SU-DHL-6 (cell line): ENCODE measurements around the gene OGFOD2.

Source experiments
- EZH2phosphoT487 ChIP-seq: fragments of 200-600 bp; sonication (generic), shearing (Covaris generic); conservative IDR thresholded peaks from 2 replicates; pipeline ENCODE4 v1.6.1; 2018; ENCODE audit warnings: mild to moderate bottlenecking, antibody characterized with exemption, low read length, moderate library complexity, mixed read lengths
- TF ChIP-seq, protein P1 (sequence below): fragments of 200-600 bp; sonication (generic); IDR thresholded peaks from one replicate; pipeline ENCODE4 v1.5.1; 2017; ENCODE audit warnings: antibody characterized with exemption, mild to moderate bottlenecking, low read length, moderate library complexity; ENCODE audit not compliant: insufficient read depth, poor library complexity, severe bottlenecking

DNA sequence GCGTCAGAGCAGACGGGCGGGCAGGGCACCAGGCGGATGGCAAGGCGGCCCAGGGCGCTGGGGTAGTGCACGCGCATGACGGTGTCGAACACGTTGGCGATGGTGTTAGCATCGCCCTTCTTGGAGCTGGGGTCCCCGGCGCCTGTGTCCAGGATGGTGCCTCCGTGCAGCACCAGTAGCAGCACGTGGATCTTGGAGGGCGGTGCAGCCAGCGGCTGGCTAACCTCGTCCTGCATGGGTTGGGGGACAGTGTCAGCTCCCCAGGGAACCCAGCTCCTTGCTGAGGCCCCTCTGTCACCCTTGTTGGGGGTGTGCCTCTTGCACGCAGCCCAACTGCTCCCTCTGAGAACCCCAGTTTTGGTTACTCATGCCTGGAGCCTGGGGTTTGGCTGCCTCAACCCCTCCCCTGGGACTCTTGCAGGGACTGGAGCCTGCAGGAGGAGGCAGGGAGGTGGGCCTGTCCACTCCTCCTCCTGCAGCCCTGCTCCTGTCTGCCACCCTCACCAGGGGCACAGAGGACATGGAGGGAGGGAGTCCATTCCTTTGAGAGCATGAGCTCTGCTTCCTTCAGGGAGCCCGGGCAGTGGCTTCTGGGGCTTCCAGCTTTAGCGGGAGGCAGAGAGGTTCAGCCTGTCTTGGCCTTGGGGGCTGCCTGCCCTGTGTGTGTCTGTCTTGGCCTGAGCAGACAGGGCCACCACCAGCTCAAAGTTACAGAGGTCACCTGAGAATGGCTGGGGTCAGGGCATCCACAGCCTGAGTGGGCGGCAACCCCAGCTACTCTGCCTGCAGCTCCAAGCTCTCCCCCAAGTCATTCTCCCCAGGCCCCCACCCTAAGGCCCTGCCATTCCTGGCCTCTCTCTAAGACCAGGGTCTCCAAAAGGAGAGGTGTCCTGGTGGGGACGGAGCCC lies 22.6 kb downstream of the OGFOD2 start:
- TF ChIP-seq, protein P1, sequence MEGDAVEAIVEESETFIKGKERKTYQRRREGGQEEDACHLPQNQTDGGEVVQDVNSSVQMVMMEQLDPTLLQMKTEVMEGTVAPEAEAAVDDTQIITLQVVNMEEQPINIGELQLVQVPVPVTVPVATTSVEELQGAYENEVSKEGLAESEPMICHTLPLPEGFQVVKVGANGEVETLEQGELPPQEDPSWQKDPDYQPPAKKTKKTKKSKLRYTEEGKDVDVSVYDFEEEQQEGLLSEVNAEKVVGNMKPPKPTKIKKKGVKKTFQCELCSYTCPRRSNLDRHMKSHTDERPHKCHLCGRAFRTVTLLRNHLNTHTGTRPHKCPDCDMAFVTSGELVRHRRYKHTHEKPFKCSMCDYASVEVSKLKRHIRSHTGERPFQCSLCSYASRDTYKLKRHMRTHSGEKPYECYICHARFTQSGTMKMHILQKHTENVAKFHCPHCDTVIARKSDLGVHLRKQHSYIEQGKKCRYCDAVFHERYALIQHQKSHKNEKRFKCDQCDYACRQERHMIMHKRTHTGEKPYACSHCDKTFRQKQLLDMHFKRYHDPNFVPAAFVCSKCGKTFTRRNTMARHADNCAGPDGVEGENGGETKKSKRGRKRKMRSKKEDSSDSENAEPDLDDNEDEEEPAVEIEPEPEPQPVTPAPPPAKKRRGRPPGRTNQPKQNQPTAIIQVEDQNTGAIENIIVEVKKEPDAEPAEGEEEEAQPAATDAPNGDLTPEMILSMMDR: no peak
- no peak for TF ChIP-seq EZH2phosphoT487
